Endodermal cell (in vitro differentiated cells): ENCODE data around the gene PYM1. TPM values are rescaled to one million over a fixed set of nuclear protein-coding genes. Genes with fewer than 3 reads are reported as not detected.

Experiments used
- DNase-seq: peaks from one replicate; pipeline ENCODE4 v3.0.0-alpha.2; 2017
- H3K27ac ChIP-seq: 2 replicates; pipeline ENCODE4 v1.5.1; 2013; ENCODE audit warnings: mild to moderate bottlenecking, low read depth, low read length, moderate library complexity
- H3K27me3 ChIP-seq: 2 replicates; pipeline ENCODE4 v1.6.1; 2013; ENCODE audit warnings: mild to moderate bottlenecking, low read length, moderate library complexity; ENCODE audit not compliant: insufficient read depth, control insufficient read depth, poor library complexity, severe bottlenecking
- H3K36me3 ChIP-seq: 2 replicates; pipeline ENCODE4 v1.7.0; 2013; ENCODE audit warnings: mild to moderate bottlenecking, low read length, moderate library complexity; ENCODE audit not compliant: control insufficient read depth, insufficient read depth
- H3K4me1 ChIP-seq: one replicate; pipeline ENCODE4 v1.7.0; 2013; ENCODE audit warnings: low read length; ENCODE audit not compliant: control insufficient read depth, insufficient read depth
- H3K4me3 ChIP-seq: 2 replicates; pipeline ENCODE4 v1.5.1; 2013; ENCODE audit warnings: mild to moderate bottlenecking, low read length, moderate library complexity
- H3K9ac ChIP-seq: 2 replicates; pipeline ENCODE4 v1.6.1; 2013; ENCODE audit warnings: mild to moderate bottlenecking, low read length, moderate library complexity; ENCODE audit not compliant: poor library complexity, severe bottlenecking; ENCODE audit errors: extremely low read depth
- H3K9me3 ChIP-seq: 2 replicates; pipeline ENCODE4 v1.6.1; 2013; ENCODE audit warnings: mild to moderate bottlenecking, low read length, moderate library complexity; ENCODE audit not compliant: control insufficient read depth
- H3K27ac Mint-ChIP-seq: 2 replicates; pipeline ENCODE4 v1.8.0; 2020; ENCODE audit warnings: mixed read lengths
- H3K27me3 Mint-ChIP-seq: 2 replicates; pipeline ENCODE4 v1.8.0; 2021; ENCODE audit warnings: mild to moderate bottlenecking, mixed read lengths; ENCODE audit not compliant: insufficient read depth
- H3K36me3 Mint-ChIP-seq: 2 replicates; pipeline ENCODE4 v1.8.0; 2020; ENCODE audit warnings: low read depth, mixed read lengths
- H3K4me1 Mint-ChIP-seq: 2 replicates; pipeline ENCODE4 v1.8.0; 2020; ENCODE audit warnings: mixed read lengths
- H3K4me3 Mint-ChIP-seq: 2 replicates; pipeline ENCODE4 v1.8.0; 2020; ENCODE audit warnings: mild to moderate bottlenecking, moderate library complexity, mixed read lengths
- H3K9me3 Mint-ChIP-seq: 2 replicates; pipeline ENCODE4 v1.8.0; 2020; ENCODE audit warnings: mild to moderate bottlenecking, mixed read lengths
- WGBS, 2 experiments: methylation state at CpG; one replicate each; pipeline versions ENCODE4 v1.1.5 to v1.1.7; 2013; ENCODE audit warnings: missing lambda C conversion rate in 2 of 2, mixed read lengths in 1 of 2; ENCODE audit not compliant: insufficient coverage in 1 of 2, insufficient read length in 1 of 2; 5-methylcytosine and 5-hydroxymethylcytosine counted together
- total RNA-seq, 2 donors: library from RNA; stranded (reverse); fragmentation: NEBNext Ultra II Directional in 1 of 2; extraction: Animal tissue kit (Norgen Biotek cat#: 25700) in 1 of 2; gene quantifications; 2 replicates in 1 of 2; 3 replicates in 1 of 2; pipeline ENCODE4 v1.2.1, GENCODE V29; 2021
- TF ChIP-seq, protein P1 (sequence below): fragments of 200-600 bp; sonication (generic); conservative IDR thresholded peaks from 2 replicates; pipeline ENCODE4 v1.5.0; 2021; ENCODE audit warnings: antibody characterized with exemption, mild to moderate bottlenecking

PYM1 gene
- total RNA-seq, 2 donors from 2014 or later, result 76.1 to 79.4 TPM

DNA sequence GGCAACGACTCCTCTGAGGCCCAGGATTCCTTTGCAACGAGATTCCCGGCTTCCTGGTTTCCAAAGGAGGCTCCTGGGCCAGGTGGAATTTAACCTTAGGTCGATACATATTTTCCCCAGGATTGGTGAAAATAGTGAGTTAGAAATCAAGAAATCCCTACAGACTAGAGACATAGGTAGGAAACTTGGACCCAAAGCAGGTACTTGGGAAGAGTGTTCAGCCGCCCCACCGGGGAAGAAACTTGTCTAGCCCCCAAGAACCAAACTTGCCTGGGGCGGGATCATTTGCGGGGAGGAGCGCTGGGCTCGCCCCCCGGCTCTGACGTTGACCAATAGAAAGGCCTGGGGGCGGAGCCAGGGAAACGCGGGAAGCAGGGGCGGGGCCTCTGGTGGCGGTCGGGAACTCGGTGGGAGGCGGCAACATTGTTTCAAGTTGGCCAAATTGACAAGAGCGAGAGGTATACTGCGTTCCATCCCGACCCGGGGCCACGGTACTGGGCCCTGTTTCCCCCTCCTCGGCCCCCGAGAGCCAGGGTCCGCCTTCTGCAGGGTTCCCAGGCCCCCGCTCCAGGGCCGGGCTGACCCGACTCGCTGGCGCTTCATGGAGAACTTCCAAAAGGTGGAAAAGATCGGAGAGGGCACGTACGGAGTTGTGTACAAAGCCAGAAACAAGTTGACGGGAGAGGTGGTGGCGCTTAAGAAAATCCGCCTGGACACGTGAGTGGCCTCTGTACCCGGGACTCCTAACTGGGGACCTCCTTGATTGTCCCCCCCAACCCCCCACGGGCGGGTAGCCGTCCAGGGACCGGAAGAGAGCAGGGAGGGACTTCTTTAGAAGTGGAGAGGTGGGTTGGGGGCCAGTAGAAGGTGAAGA lies 39.0 kb upstream of the PYM1 start, which contains the start of gene CDK2:
TSS of gene CDK2 (plus strand) at position 423 of the 874 bp plus-strand sequence. CDS start at position 602, 179 bp downstream.
- H3K9ac ChIP-seq, result peak within 1 kb of the TSS; percentile 81
- Mint-ChIP-seq H3K4me1 (peaks cover 29% of the 10 kb centered on the region), H3K9me3 (no peaks in the 10 kb centered on the region), H3K4me3 (peak within 1 kb of the TSS; percentile 98), H3K27me3 (no peaks in the 10 kb centered on the region), H3K36me3 (peaks cover 18% of the 10 kb centered on the region), H3K27ac (peak within 1 kb of the TSS; percentile 95)
- H3K27ac ChIP-seq, result peak within 1 kb of the TSS; percentile 79
- 1 to 3% methylated on average over 15 to 43 of the region's 45 CpGs for WGBS, 2 experiments
- peaks cover 31% of the 10 kb centered on the region for H3K36me3 ChIP-seq
- H3K4me3 ChIP-seq, result peak within 1 kb of the TSS; percentile 93
- peak; percentile 99 for DNase-seq
- H3K27me3 ChIP-seq, result no peaks in the 10 kb centered on the region
- TF ChIP-seq, protein P1, sequence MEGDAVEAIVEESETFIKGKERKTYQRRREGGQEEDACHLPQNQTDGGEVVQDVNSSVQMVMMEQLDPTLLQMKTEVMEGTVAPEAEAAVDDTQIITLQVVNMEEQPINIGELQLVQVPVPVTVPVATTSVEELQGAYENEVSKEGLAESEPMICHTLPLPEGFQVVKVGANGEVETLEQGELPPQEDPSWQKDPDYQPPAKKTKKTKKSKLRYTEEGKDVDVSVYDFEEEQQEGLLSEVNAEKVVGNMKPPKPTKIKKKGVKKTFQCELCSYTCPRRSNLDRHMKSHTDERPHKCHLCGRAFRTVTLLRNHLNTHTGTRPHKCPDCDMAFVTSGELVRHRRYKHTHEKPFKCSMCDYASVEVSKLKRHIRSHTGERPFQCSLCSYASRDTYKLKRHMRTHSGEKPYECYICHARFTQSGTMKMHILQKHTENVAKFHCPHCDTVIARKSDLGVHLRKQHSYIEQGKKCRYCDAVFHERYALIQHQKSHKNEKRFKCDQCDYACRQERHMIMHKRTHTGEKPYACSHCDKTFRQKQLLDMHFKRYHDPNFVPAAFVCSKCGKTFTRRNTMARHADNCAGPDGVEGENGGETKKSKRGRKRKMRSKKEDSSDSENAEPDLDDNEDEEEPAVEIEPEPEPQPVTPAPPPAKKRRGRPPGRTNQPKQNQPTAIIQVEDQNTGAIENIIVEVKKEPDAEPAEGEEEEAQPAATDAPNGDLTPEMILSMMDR, result no peak
- H3K9me3 ChIP-seq, result no peaks in the 10 kb centered on the region
- peaks cover 10% of the 10 kb centered on the region for H3K4me1 ChIP-seq

- Histone ChIP-seq H3K4me1 (peaks cover 10% of the 10 kb centered on the region), H3K9ac (peak within 1 kb of the TSS; percentile 81), H3K36me3 (peaks cover 24% of the 10 kb centered on the region), H3K4me3 (peak within 1 kb of the TSS; percentile 93), H3K9me3 (no peaks in the 10 kb centered on the region), H3K27ac (peak within 1 kb of the TSS; percentile 79), H3K27me3 (no peaks in the 10 kb centered on the region)
- H3K9me3 Mint-ChIP-seq, result no peaks in the 10 kb centered on the region
- no peaks in the 10 kb centered on the region for H3K27me3 Mint-ChIP-seq
- H3K27ac Mint-ChIP-seq, result peak within 1 kb of the TSS; percentile 95
- H3K4me1 Mint-ChIP-seq, result peaks cover 29% of the 10 kb centered on the region
- peak within 1 kb of the TSS; percentile 98 for H3K4me3 Mint-ChIP-seq
- peak; percentile 79 for DNase-seq
- peaks cover 13% of the 10 kb centered on the region for H3K36me3 Mint-ChIP-seq
- WGBS, 2 experiments, result 31 to 40% methylated on average over 3 of the region's 4 CpGs
- TF ChIP-seq, protein P1, result no peak
Observed at GRCh38 chr12:55965941-55966407, 38.3 kb upstream of the PYM1 start, which contains the start of gene PMEL. Gene PMEL (minus strand): TSS chr12:55966042. CDS start chr12:55966011, 31 bp downstream.

DNA sequence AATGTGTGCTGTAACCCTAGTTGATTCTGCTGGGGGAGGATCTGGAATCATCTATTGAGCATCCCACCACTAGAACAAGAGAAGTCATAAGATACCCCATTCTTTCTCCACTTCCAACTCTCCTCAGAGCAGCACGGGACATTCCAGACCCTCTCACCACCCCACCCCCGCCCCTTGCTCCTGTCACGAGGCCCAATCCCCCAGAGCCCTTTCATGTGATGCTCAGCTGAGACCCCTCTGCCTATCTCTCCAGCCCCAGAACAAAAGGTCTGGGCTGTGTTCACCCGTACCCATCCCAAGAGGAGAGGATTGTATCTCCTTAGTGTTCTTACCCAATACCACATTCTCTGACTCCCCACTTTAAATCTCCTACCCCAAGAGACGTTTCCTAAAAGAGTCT lies 37.5 kb upstream of the PYM1 start:
- H3K4me3 ChIP-seq, result peak overlapping the region; percentile 93
- H3K9me3 Mint-ChIP-seq, result no peaks in the 10 kb centered on the region
- TF ChIP-seq, protein P1, result no peak
- peak overlapping the region; percentile 95 for H3K27ac Mint-ChIP-seq
- peaks cover 10% of the 10 kb centered on the region for H3K36me3 Mint-ChIP-seq
- no peaks in the 10 kb centered on the region for H3K27me3 ChIP-seq
- peaks cover 29% of the 10 kb centered on the region for H3K4me1 Mint-ChIP-seq
- peak overlapping the region; percentile 98 for H3K4me3 Mint-ChIP-seq
- no peaks in the 10 kb centered on the region for H3K27me3 Mint-ChIP-seq
- H3K36me3 ChIP-seq, result peaks cover 17% of the 10 kb centered on the region
- WGBS, 2 experiments, result 56 to 67% methylated on average over 1 to 5 of the region's 5 CpGs
- peaks cover 10% of the 10 kb centered on the region for H3K4me1 ChIP-seq
- H3K27ac ChIP-seq, result peak overlapping the region; percentile 79
- no peak overlapping the region for H3K9ac ChIP-seq
- H3K9me3 ChIP-seq, result no peaks in the 10 kb centered on the region
- peak; percentile 61 for DNase-seq
